Measurements from ENCODE around the gene SSR4.

SSR4 gene

GRCh38 chrX:153782871-153783270 is 11.6 kb upstream of the SSR4 start:
- no peak overlapping the region for H3K9ac ChIP-seq (ENCODE audit: low read depth, low read length)
- H3K36me3 ChIP-seq (ENCODE audit: insufficient read depth, low read length), result no peaks in the 10 kb centered on the region

DNA sequence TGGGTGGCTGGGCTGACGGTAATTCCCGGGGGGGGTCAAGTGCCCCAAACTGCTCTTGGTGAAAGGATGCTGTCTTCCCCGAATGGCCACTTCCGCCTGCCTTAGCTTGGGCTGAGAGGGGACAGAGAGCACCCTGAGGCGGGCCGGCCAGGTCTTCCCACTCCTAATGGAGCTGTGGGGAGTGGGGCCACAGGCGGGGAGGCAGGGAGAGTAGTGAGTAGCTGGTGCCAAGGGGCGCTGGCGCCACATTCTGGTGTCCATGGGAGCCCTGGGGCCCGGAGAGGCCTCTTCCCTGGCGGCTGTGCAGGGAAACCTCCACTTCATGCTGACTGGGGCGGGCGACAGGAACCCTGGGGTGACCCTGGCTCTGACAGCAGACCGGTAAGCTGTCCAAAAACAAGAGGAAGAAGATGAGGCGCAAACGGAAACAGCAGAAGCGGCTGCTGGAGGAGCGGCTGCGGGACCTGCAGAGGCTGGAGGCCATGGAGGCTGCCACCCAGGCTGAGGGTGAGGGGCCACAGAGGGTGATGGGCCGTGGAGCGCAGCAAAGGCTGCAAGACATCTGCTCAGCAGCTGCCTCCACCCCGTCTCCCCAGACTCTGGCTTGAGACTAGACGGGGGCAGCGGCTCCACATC is 11.0 kb upstream of the SSR4 start:
- H3K36me3 ChIP-seq (ENCODE audit: insufficient read depth, low read length), result no peaks in the 10 kb centered on the region
- no peaks in the 10 kb centered on the region for H3K4me1 ChIP-seq (ENCODE audit: insufficient read depth, low read length)

More at GRCh38 chrX:153782871-153783270, 11.6 kb upstream of the SSR4 start:
- no peaks in the 10 kb centered on the region for H3K4me1 ChIP-seq (ENCODE audit: insufficient read depth, low read length)
- no peaks in the 10 kb centered on the region for H3K9me3 ChIP-seq (ENCODE audit: control insufficient read depth, insufficient read depth, low read length)

GRCh38 chrX:153784325-153784967 is 10.0 kb upstream of the SSR4 start:
- no peaks in the 10 kb centered on the region for H3K4me1 ChIP-seq (ENCODE audit: insufficient read depth, low read length)
- no peaks in the 10 kb centered on the region for H3K36me3 ChIP-seq (ENCODE audit: insufficient read depth, low read length)
- no peaks in the 10 kb centered on the region for H3K9me3 ChIP-seq (ENCODE audit: control insufficient read depth, insufficient read depth, low read length)
- no peak overlapping the region for H3K9ac ChIP-seq (ENCODE audit: low read depth, low read length)

More for the DNA sequence above, 11.0 kb upstream of the SSR4 start:
- no peaks in the 10 kb centered on the region for H3K9me3 ChIP-seq (ENCODE audit: control insufficient read depth, insufficient read depth, low read length)
- no peak overlapping the region for H3K9ac ChIP-seq (ENCODE audit: low read depth, low read length)

GRCh38 chrX:153786669-153787068 is 7.8 kb upstream of the SSR4 start:
- no peak overlapping the region for H3K9ac ChIP-seq (ENCODE audit: low read depth, low read length)
- no peaks in the 10 kb centered on the region for H3K4me1 ChIP-seq (ENCODE audit: insufficient read depth, low read length)
- H3K36me3 ChIP-seq (ENCODE audit: insufficient read depth, low read length), result no peaks in the 10 kb centered on the region; the same call in 1 of the 2 replicates
- no peaks in the 10 kb centered on the region for H3K9me3 ChIP-seq (ENCODE audit: control insufficient read depth, insufficient read depth, low read length)

DNA sequence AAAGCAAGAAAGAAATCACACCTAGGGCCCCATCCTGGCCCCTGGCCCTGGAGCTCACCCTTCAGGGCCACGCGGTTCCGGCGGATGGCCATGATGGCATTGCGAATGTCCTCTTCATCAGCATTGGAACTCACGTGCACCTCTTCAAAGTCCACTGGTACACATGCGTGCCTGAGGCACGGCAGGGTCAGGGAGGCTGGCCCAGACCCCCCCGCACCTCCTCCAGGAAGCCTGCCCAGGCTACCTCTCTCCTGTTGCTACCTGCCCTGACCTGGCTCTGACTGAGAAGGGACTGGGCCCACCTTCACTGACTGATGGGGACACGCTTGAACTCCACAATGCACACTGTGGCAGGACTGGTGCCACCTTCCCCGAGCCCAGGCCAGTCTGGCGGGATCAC is 4.8 kb upstream of the SSR4 start:
- Histone ChIP-seq H3K9ac (ENCODE audit: low read depth, low read length) (no peak overlapping the region), H3K36me3 (ENCODE audit: insufficient read depth, low read length) (no peaks in the 10 kb centered on the region; the same call in 1 of the 2 replicates), H3K4me1 (ENCODE audit: insufficient read depth, low read length) (no peaks in the 10 kb centered on the region), H3K9me3 (ENCODE audit: control insufficient read depth, insufficient read depth, low read length) (no peaks in the 10 kb centered on the region)

- Histone ChIP-seq H3K4me1 (ENCODE audit: insufficient read depth, low read length) (no peaks in the 10 kb centered on the region), H3K9me3 (ENCODE audit: control insufficient read depth, insufficient read depth, low read length) (no peaks in the 10 kb centered on the region), H3K9ac (ENCODE audit: low read depth, low read length) (no peak overlapping the region), H3K36me3 (ENCODE audit: insufficient read depth, low read length) (no peaks in the 10 kb centered on the region; the same call in none of the 2 replicates)
These were observed 3.2 kb upstream of the SSR4 start for GRCh38 chrX:153791104-153791852.

DNA sequence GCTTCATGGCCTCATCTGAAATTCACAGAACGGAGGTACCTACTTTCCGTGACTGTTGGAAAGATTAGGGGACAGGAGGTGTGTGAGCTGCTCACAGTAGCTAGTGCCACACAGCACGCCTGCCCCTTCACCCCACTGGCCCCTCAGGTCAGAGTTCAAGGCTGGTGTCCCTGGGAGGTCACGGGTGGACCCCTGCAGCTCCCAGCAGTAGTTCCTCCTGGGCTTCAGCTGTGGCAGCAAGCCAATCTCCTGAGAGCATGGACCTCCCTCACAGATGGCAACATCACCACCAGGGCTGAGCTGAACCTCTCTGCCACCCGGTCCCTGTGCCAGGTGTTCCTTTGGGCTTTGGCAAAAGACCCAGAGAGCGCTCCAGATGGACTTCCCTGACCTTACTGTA is 2.1 kb upstream of the SSR4 start:
- Histone ChIP-seq H3K9ac (ENCODE audit: low read depth, low read length) (no peak overlapping the region), H3K36me3 (ENCODE audit: insufficient read depth, low read length) (peaks cover 5% of the 10 kb centered on the region), H3K9me3 (ENCODE audit: control insufficient read depth, insufficient read depth, low read length) (no peaks in the 10 kb centered on the region), H3K4me1 (ENCODE audit: insufficient read depth, low read length) (no peaks in the 10 kb centered on the region)

GRCh38 chrX:153793291-153793690 is 1.2 kb upstream of the SSR4 start:
- H3K36me3 ChIP-seq (ENCODE audit: insufficient read depth, low read length), result peaks cover 5% of the 10 kb centered on the region
- H3K4me1 ChIP-seq (ENCODE audit: insufficient read depth, low read length), result no peaks in the 10 kb centered on the region
- no peaks in the 10 kb centered on the region for H3K9me3 ChIP-seq (ENCODE audit: control insufficient read depth, insufficient read depth, low read length)
- H3K9ac ChIP-seq (ENCODE audit: low read depth, low read length), result peak overlapping the region; percentile 89; the same call in 1 of the 2 replicates

GRCh38 chrX:153794897-153795816 is 689 bp downstream of the SSR4 start:
- no peaks in the 10 kb centered on the region for H3K9me3 ChIP-seq (ENCODE audit: control insufficient read depth, insufficient read depth, low read length)
- H3K9ac ChIP-seq (ENCODE audit: low read depth, low read length), result peak overlapping the region; percentile 66
- peaks cover 5% of the 10 kb centered on the region for H3K36me3 ChIP-seq (ENCODE audit: insufficient read depth, low read length)
- no peaks in the 10 kb centered on the region for H3K4me1 ChIP-seq (ENCODE audit: insufficient read depth, low read length)

GRCh38 chrX:153797415-153798015 is 3.0 kb downstream of the SSR4 start:
- H3K9ac ChIP-seq (ENCODE audit: low read depth, low read length), result no peak overlapping the region

DNA sequence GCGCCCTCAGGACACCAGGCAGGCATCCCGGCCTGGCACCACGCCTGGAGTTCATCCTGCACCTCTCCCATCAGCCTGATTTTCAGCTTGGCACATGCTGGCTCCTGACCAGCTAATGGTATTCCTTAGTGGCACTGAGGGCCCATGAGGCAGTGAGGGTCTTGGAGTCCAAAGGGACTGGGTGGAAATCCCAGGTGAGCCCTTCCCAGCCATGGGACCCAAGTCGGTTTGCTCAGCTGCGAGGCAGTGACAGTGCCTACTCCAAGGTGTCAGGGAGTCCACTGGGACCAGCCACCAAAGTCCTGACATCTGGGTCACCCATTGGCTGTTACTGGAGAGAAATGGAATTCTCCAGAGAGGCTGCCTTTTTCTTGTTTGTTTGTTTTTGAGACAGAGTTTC is 4.9 kb downstream of the SSR4 start:
- Histone ChIP-seq H3K4me1 (ENCODE audit: insufficient read depth, low read length) (no peaks in the 10 kb centered on the region), H3K9ac (ENCODE audit: low read depth, low read length) (no peak overlapping the region), H3K36me3 (ENCODE audit: insufficient read depth, low read length) (peaks cover 8% of the 10 kb centered on the region), H3K9me3 (ENCODE audit: control insufficient read depth, insufficient read depth, low read length) (no peaks in the 10 kb centered on the region)

More at GRCh38 chrX:153797415-153798015, 3.0 kb downstream of the SSR4 start:
- H3K4me1 ChIP-seq (ENCODE audit: insufficient read depth, low read length), result no peaks in the 10 kb centered on the region
- H3K9me3 ChIP-seq (ENCODE audit: control insufficient read depth, insufficient read depth, low read length), result no peaks in the 10 kb centered on the region
- H3K36me3 ChIP-seq (ENCODE audit: insufficient read depth, low read length), result peaks cover 5% of the 10 kb centered on the region; the same call in 1 of the 2 replicates

DNA sequence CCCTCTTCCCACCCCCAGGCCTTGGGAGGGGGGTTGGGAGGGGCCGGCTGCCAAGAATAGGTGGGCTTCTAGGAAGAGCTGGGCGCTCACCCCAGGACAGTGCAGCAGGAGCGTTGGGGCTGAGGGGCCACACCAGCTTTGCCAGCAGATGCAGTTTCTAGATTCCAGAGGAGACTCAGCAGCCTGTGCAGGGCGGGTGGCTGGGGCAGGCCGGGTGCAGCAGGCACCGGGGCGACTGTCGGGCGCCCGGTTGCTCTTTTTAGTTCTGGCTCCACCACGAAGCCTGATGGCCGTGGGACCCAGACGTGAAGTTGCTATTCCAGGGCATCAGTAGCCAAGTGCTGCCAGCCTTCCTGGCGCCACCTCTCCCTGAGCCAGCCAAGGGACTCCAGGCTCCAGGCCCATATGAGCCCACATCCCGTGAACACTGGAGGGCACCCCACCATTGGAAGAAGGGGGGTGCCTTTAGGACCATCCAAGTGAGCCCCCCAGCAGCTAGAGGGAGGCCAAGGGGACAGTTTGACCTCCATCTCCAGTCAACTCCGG is 5.8 kb downstream of the SSR4 start:
- no peaks in the 10 kb centered on the region for H3K4me1 ChIP-seq (ENCODE audit: insufficient read depth, low read length)
- H3K36me3 ChIP-seq (ENCODE audit: insufficient read depth, low read length), result peaks cover 8% of the 10 kb centered on the region
- no peaks in the 10 kb centered on the region for H3K9me3 ChIP-seq (ENCODE audit: control insufficient read depth, insufficient read depth, low read length)
- H3K9ac ChIP-seq (ENCODE audit: low read depth, low read length), result no peak overlapping the region

- Histone ChIP-seq H3K36me3 (ENCODE audit: insufficient read depth, low read length) (peaks cover 8% of the 10 kb centered on the region), H3K9ac (ENCODE audit: low read depth, low read length) (no peak overlapping the region), H3K9me3 (ENCODE audit: control insufficient read depth, insufficient read depth, low read length) (no peaks in the 10 kb centered on the region)
These were observed 6.3 kb downstream of the SSR4 start for GRCh38 chrX:153800746-153801145.

More at GRCh38 chrX:153800746-153801145, 6.3 kb downstream of the SSR4 start:
- H3K4me1 ChIP-seq (ENCODE audit: insufficient read depth, low read length), result no peaks in the 10 kb centered on the region

All from ES-I3 (cell line).